HG03039 (cell line): Measurements from ENCODE around the gene CDH18.

ENCODE experiments used
- ATAC-seq: cut with Tn5 transposase; IDR thresholded peaks from one replicate; pipeline ENCODE4 v1.9.1; 2021; ENCODE audit warnings: mild to moderate bottlenecking, moderate library complexity; ENCODE audit not compliant: unreplicated experiment

CDH18 gene

GRCh38 chr5:19739671-19740070, 248.3 kb downstream of the CDH18 start:
- no peak for ATAC-seq

- ATAC-seq, result no peak
Observed at GRCh38 chr5:19734776-19735175, 253.2 kb downstream of the CDH18 start.

- no peak for ATAC-seq
Observed at GRCh38 chr5:19733612-19734495, 254.1 kb downstream of the CDH18 start.

- ATAC-seq, result no peak
Observed at GRCh38 chr5:19728571-19728970, 259.4 kb downstream of the CDH18 start.

- no peak for ATAC-seq
Observed at GRCh38 chr5:19719109-19719508, 268.9 kb downstream of the CDH18 start.

GRCh38 chr5:19713740-19714139, 274.3 kb downstream of the CDH18 start:
- no peak for ATAC-seq

GRCh38 chr5:19709403-19709802, 278.6 kb downstream of the CDH18 start:
- ATAC-seq, result no peak

- no peak for ATAC-seq
Observed at GRCh38 chr5:19706776-19707175, 281.2 kb downstream of the CDH18 start.

- ATAC-seq, result no peak
Observed at GRCh38 chr5:19701731-19702130, 286.3 kb downstream of the CDH18 start.

- no peak for ATAC-seq
Observed at GRCh38 chr5:19694949-19695611, 292.9 kb downstream of the CDH18 start.

GRCh38 chr5:19690978-19691377, 297.0 kb downstream of the CDH18 start:
- ATAC-seq, result no peak

- ATAC-seq, result no peak
Observed at GRCh38 chr5:19685473-19685872, 302.5 kb downstream of the CDH18 start.

- no peak for ATAC-seq
Observed at GRCh38 chr5:19676895-19677294, 311.1 kb downstream of the CDH18 start.

GRCh38 chr5:19660679-19661078, 327.3 kb downstream of the CDH18 start:
- no peak for ATAC-seq

GRCh38 chr5:19655627-19656026, 332.4 kb downstream of the CDH18 start:
- no peak for ATAC-seq

- ATAC-seq, result no peak
Observed at GRCh38 chr5:19638461-19638860, 349.5 kb downstream of the CDH18 start.

- no peak for ATAC-seq
Observed at GRCh38 chr5:19630876-19631275, 357.1 kb downstream of the CDH18 start.

- no peak for ATAC-seq
Observed at GRCh38 chr5:19626211-19626610, 361.8 kb downstream of the CDH18 start.

GRCh38 chr5:19625562-19625961, 362.4 kb downstream of the CDH18 start:
- no peak for ATAC-seq

- no peak for ATAC-seq
Observed at GRCh38 chr5:19619571-19619970, 368.4 kb downstream of the CDH18 start.

GRCh38 chr5:19616701-19617215, 371.2 kb downstream of the CDH18 start:
- ATAC-seq, result no peak

- ATAC-seq, result no peak
Observed at GRCh38 chr5:19615661-19616060, 372.3 kb downstream of the CDH18 start.
